Activated naive CD8-positive, alpha-beta T cell treated with anti-CD3 and anti-CD28 coated beads, Interleukin-2, amount 50 U/mL, for 24 hours (primary cell): ENCODE measurements around the gene OCLN.
A peak's percentile ranks its signal among the peaks of the same experiment; 100 is the strongest.
"Not testable (repeated sequence)": the region's sequence is repeated elsewhere in the genome, so short reads cannot be mapped to it uniquely, and the experiment has no call there.

Experiments
- ATAC-seq: fragments of 150-1000 bp; cut with Tn5 transposase; one replicate; pipeline ENCODE4 v1.10.0; 2021
- DNase-seq: peaks from one replicate; pipeline ENCODE4 v3.0.0; 2021
- H3K27ac Mint-ChIP-seq: one replicate; pipeline ENCODE4 v1.8.0; 2021; ENCODE audit warnings: mild to moderate bottlenecking, mixed read lengths
- H3K27me3 Mint-ChIP-seq: one replicate; pipeline ENCODE4 v1.8.0; 2021; ENCODE audit warnings: mixed read lengths
- H3K36me3 Mint-ChIP-seq: one replicate; pipeline ENCODE4 v1.8.0; 2021; ENCODE audit warnings: low read depth, mixed read lengths
- H3K4me1 Mint-ChIP-seq: one replicate; pipeline ENCODE4 v1.8.0; 2021; ENCODE audit warnings: mixed read lengths
- H3K4me3 Mint-ChIP-seq: one replicate; pipeline ENCODE4 v1.8.0; 2021; ENCODE audit warnings: mild to moderate bottlenecking, moderate library complexity, mixed read lengths
- H3K9me3 Mint-ChIP-seq: one replicate; pipeline ENCODE4 v1.8.0; 2021; ENCODE audit warnings: mixed read lengths

Gene OCLN

GRCh38 chr5:69528609-69529008, 36.0 kb downstream of the OCLN start:
- H3K4me3 Mint-ChIP-seq = no peak overlapping the region
- no peak overlapping the region for H3K27ac Mint-ChIP-seq
- H3K4me1 Mint-ChIP-seq = no peaks in the 10 kb centered on the region
- no peaks in the 10 kb centered on the region for H3K36me3 Mint-ChIP-seq
- DNase-seq (no peak), ATAC-seq (no peak)
- peaks cover 11% of the 10 kb centered on the region for H3K27me3 Mint-ChIP-seq
- H3K9me3 Mint-ChIP-seq = no peaks in the 10 kb centered on the region

GRCh38 chr5:69530561-69531405, 38.2 kb downstream of the OCLN start:
- H3K4me3 Mint-ChIP-seq = no peak overlapping the region
- H3K4me1 Mint-ChIP-seq = no peaks in the 10 kb centered on the region
- ATAC-seq (no peak), DNase-seq (no peak)
- H3K9me3 Mint-ChIP-seq = no peaks in the 10 kb centered on the region
- H3K27me3 Mint-ChIP-seq = peaks cover 11% of the 10 kb centered on the region
- H3K36me3 Mint-ChIP-seq = no peaks in the 10 kb centered on the region
- H3K27ac Mint-ChIP-seq = no peak overlapping the region

- Mint-ChIP-seq H3K36me3 (no peaks in the 10 kb centered on the region), H3K9me3 (no peaks in the 10 kb centered on the region), H3K4me3 (no peak overlapping the region), H3K27ac (no peak overlapping the region), H3K27me3 (peaks cover 11% of the 10 kb centered on the region), H3K4me1 (no peaks in the 10 kb centered on the region)
- ATAC-seq (no peak), DNase-seq (no peak)
These were observed 38.8 kb downstream of the OCLN start for GRCh38 chr5:69531406-69531801.

GRCh38 chr5:69537911-69538310, 45.3 kb downstream of the OCLN start:
- H3K4me1 Mint-ChIP-seq, H3K27me3 Mint-ChIP-seq, H3K36me3 Mint-ChIP-seq, H3K27ac Mint-ChIP-seq, DNase-seq, H3K9me3 Mint-ChIP-seq, H3K4me3 Mint-ChIP-seq, ATAC-seq: not testable (repeated sequence)

- H3K4me3 Mint-ChIP-seq, H3K27me3 Mint-ChIP-seq: not testable (repeated sequence)
These were observed 46.1 kb downstream of the OCLN start for GRCh38 chr5:69538735-69539134.

GRCh38 chr5:69541347-69541746, 48.8 kb downstream of the OCLN start:
- not testable (repeated sequence) for H3K27ac Mint-ChIP-seq, DNase-seq, H3K36me3 Mint-ChIP-seq, H3K27me3 Mint-ChIP-seq, ATAC-seq, H3K4me1 Mint-ChIP-seq, H3K9me3 Mint-ChIP-seq, H3K4me3 Mint-ChIP-seq

More at GRCh38 chr5:69538735-69539134, 46.1 kb downstream of the OCLN start:
- not testable (repeated sequence) for H3K27ac Mint-ChIP-seq, DNase-seq, H3K9me3 Mint-ChIP-seq, ATAC-seq, H3K36me3 Mint-ChIP-seq, H3K4me1 Mint-ChIP-seq

GRCh38 chr5:69542838-69543618, 50.4 kb downstream of the OCLN start:
- not testable (repeated sequence) for H3K4me3 Mint-ChIP-seq, ATAC-seq, H3K27ac Mint-ChIP-seq, H3K4me1 Mint-ChIP-seq, H3K9me3 Mint-ChIP-seq, H3K36me3 Mint-ChIP-seq, DNase-seq, H3K27me3 Mint-ChIP-seq

GRCh38 chr5:69544602-69545001, 52.0 kb downstream of the OCLN start:
- ATAC-seq, H3K27ac Mint-ChIP-seq, H3K36me3 Mint-ChIP-seq, H3K4me1 Mint-ChIP-seq, H3K4me3 Mint-ChIP-seq, DNase-seq, H3K9me3 Mint-ChIP-seq, H3K27me3 Mint-ChIP-seq: not testable (repeated sequence)

GRCh38 chr5:69559908-69560330, 67.3 kb downstream of the OCLN start, which contains the start of gene GTF2H2C:
TSS of gene GTF2H2C (plus strand) at chr5:69560191. CDS start at chr5:69565133, 4,942 bp downstream.
- H3K27me3 Mint-ChIP-seq, H3K4me1 Mint-ChIP-seq, H3K9me3 Mint-ChIP-seq, H3K36me3 Mint-ChIP-seq: not testable (repeated sequence)
- Mint-ChIP-seq H3K27ac (peak within 1 kb of the TSS; percentile 80), H3K4me3 (peak within 1 kb of the TSS; percentile 90)
- peak; percentile 68 for DNase-seq
- ATAC-seq = peak; percentile 100

GRCh38 chr5:69560587-69561431, 68.2 kb downstream of the OCLN start:
- H3K36me3 Mint-ChIP-seq, ATAC-seq, H3K27me3 Mint-ChIP-seq, H3K9me3 Mint-ChIP-seq, H3K4me1 Mint-ChIP-seq, H3K27ac Mint-ChIP-seq, DNase-seq: not testable (repeated sequence)
- peak overlapping the region; percentile 68 for H3K4me3 Mint-ChIP-seq

GRCh38 chr5:69566172-69566571, 73.6 kb downstream of the OCLN start:
- not testable (repeated sequence) for H3K27ac Mint-ChIP-seq, DNase-seq, H3K27me3 Mint-ChIP-seq, H3K9me3 Mint-ChIP-seq, H3K4me1 Mint-ChIP-seq, ATAC-seq, H3K4me3 Mint-ChIP-seq, H3K36me3 Mint-ChIP-seq

GRCh38 chr5:69568072-69568471, 75.5 kb downstream of the OCLN start:
- ATAC-seq, H3K9me3 Mint-ChIP-seq: not testable (repeated sequence)

GRCh38 chr5:69583356-69583755, 90.8 kb downstream of the OCLN start:
- H3K4me1 Mint-ChIP-seq, H3K27me3 Mint-ChIP-seq, DNase-seq, H3K4me3 Mint-ChIP-seq, H3K36me3 Mint-ChIP-seq, H3K9me3 Mint-ChIP-seq, H3K27ac Mint-ChIP-seq, ATAC-seq: not testable (repeated sequence)

More at GRCh38 chr5:69568072-69568471, 75.5 kb downstream of the OCLN start:
- not testable (repeated sequence) for H3K27me3 Mint-ChIP-seq, H3K27ac Mint-ChIP-seq, H3K4me3 Mint-ChIP-seq, DNase-seq, H3K36me3 Mint-ChIP-seq, H3K4me1 Mint-ChIP-seq

- not testable (repeated sequence) for H3K4me3 Mint-ChIP-seq, ATAC-seq, DNase-seq, H3K36me3 Mint-ChIP-seq, H3K27me3 Mint-ChIP-seq, H3K9me3 Mint-ChIP-seq, H3K27ac Mint-ChIP-seq, H3K4me1 Mint-ChIP-seq
These were observed 103.7 kb downstream of the OCLN start for GRCh38 chr5:69596114-69596840.
